Left lung (tissue), 10 donors: ENCODE results near the gene MYO1C. TPM values are rescaled to one million over a fixed set of nuclear protein-coding genes. Genes with fewer than 3 reads are reported as not detected.

Experiments
- ATAC-seq: fragments of 200-7000 bp; cut with Tn5 transposase; one replicate; pipeline ENCODE4 v1.9.1; 2020; ENCODE audit warnings: moderate library complexity
- DNase-seq, 4 donors: peaks; one replicate each; pipeline ENCODE4 v3.0.0-alpha.2; 2013 to 2020
- H3K27ac ChIP-seq, 2 donors: fragments of 200-600 bp; sonication (generic) in 1 of 2; one replicate each; pipeline versions ENCODE4 v1.5.0 to v1.8.0; 2020 to 2021
- H3K27me3 ChIP-seq, 2 donors: fragments of 200-600 bp; sonication (generic) in 1 of 2; one replicate each; pipeline versions ENCODE4 v1.5.0 to v1.8.0; 2020 to 2021
- H3K36me3 ChIP-seq, 2 donors: fragments of 200-600 bp; sonication (generic) in 1 of 2; one replicate each; pipeline versions ENCODE4 v1.5.0 to v1.8.0; 2020 to 2021
- H3K4me1 ChIP-seq, 2 donors: fragments of 200-600 bp; one replicate each; pipeline ENCODE4 v1.8.0; 2021
- H3K4me3 ChIP-seq, 2 donors: fragments of 200-600 bp; sonication (generic) in 1 of 2; one replicate each; pipeline versions ENCODE4 v1.5.0 to v1.8.0; 2020 to 2021; ENCODE audit warnings: mild to moderate bottlenecking in 1 of 2
- H3K9me3 ChIP-seq, 2 donors: fragments of 200-600 bp; sonication (generic) in 1 of 2; one replicate each; pipeline versions ENCODE4 v1.5.0 to v1.8.0; 2020 to 2021
- CTCF ChIP-seq, 2 donors: fragments of 200-600 bp; sonication (generic) in 1 of 2; IDR thresholded peaks; one replicate each; pipeline versions ENCODE4 v1.5.0 to v1.8.0; 2021; ENCODE audit warnings: antibody characterized with exemption in 2 of 2
- intact Hi-C, 2 donors: fragments of 100-400 bp; cut with DNase I; formaldehyde crosslinking; loops; one replicate each; pipeline versions ENCODE4 v1.11.2 to v1.14.2; 2022
- polyA plus RNA-seq, 6 donors: library from polyadenylated mRNA; unstranded; fragments of 120-200 nt; gene quantifications; one replicate each; pipeline ENCODE4 v1.2.1, GENCODE V29; 2013; ENCODE audit not compliant: insufficient read length in 6 of 6
- total RNA-seq, 2 donors: library from RNA; stranded (reverse); fragmentation: NEBNext Ultra II Directional; extraction: Animal tissue kit (Norgen Biotek cat#: 25700); gene quantifications; one replicate each; pipeline ENCODE4 v1.2.1, GENCODE V29; 2021
- donor health status: DM: no; HTN: yes; CAD: no.
- donor health status: DM: no; HTN: no; CAD: no.

MYO1C gene
- total and polyA plus RNA-seq, 8 donors: 65.5 to 282 (median 80.7) TPM

DNA sequence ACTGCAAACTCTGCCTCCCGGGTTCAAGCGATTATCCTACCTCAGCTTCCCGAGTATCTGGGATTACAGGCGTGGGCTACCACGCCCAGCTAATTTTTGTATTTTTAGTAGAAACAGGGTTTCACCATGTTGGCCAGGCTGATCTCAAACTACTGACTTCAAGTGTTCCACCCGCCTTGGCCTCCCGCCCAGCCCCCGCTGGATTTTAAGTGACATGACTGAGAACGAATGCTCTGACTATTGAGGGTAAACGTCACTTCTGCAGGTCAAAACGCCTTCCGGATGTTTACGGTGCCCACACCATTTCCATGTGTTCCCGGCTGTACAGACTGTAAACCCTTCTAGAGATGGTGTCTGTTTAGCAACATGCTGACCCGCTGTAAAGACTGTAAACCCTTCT is 47.3 kb upstream of the MYO1C start:
- H3K4me3 ChIP-seq: no peak overlapping the region
- no peak for ATAC-seq
- no peaks in the 10 kb centered on the region for H3K27me3 ChIP-seq
- peak in 1 of 4 donors; percentile 38 for DNase-seq
- TF ChIP-seq CTCF (IDR thresholded peaks at IDR 0.05): no peak
- H3K9me3 ChIP-seq: no peaks in the 10 kb centered on the region
- H3K36me3 ChIP-seq: peaks cover 4 to 98% of the 10 kb centered on the region in 2 donors
- no peaks in the 10 kb centered on the region for H3K4me1 ChIP-seq
- intact Hi-C loops: no loop called here
- no peak overlapping the region for H3K27ac ChIP-seq

- no peak overlapping the region for H3K27ac ChIP-seq
- no peak overlapping the region for H3K4me3 ChIP-seq
- H3K36me3 ChIP-seq: peaks cover 4 to 98% of the 10 kb centered on the region in 2 donors
- no peaks in the 10 kb centered on the region for H3K4me1 ChIP-seq
- H3K9me3 ChIP-seq: no peaks in the 10 kb centered on the region
- ATAC-seq (no peak), DNase-seq (no peak)
- H3K27me3 ChIP-seq: no peaks in the 10 kb centered on the region
- TF ChIP-seq CTCF (IDR thresholded peaks at IDR 0.05): no peak
- intact Hi-C loops: no loop called here
Measured at GRCh38 chr17:1535737-1536136, 43.3 kb upstream of the MYO1C start.

DNA sequence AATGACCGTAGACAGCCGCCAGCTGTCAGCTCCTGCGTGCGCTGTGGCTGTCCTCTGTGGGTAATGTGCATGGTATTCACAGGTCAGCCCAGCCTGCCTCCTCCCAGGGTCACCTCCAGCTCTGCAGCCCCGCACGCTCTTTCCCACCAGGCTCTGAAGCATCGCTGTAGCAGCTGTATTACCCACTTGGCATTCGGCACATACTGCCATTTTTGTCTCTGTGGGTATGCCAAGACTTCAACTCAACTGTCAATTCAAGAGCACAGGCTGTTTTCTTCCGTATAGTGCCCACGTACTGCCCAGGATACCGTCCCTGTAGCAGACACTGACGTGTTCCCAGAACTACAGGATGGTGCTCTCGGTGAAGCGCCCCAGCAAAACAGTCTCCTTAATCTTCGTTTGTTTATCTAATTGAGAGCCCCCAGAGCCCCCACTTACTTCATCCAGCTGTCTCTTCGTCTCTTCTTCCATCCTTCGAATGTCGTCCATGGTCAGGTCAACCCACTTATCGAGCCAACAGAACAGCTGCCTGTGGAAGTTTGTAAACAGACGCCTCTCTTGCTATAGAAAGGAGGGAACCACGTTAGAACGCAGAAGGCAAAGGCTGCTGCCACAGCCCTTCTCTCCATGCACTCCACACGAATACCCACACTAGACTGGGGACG is 41.3 kb upstream of the MYO1C start:
- H3K36me3 ChIP-seq: peaks cover 4 to 98% of the 10 kb centered on the region in 2 donors
- no peaks in the 10 kb centered on the region for H3K9me3 ChIP-seq
- H3K4me3 ChIP-seq: no peak overlapping the region
- peak in 1 of 4 donors; percentile 36 for DNase-seq
- no peaks in the 10 kb centered on the region for H3K4me1 ChIP-seq
- H3K27ac ChIP-seq: no peak overlapping the region
- no peaks in the 10 kb centered on the region for H3K27me3 ChIP-seq
- no peak for ATAC-seq
- intact Hi-C loops: no loop called here
- TF ChIP-seq CTCF (IDR thresholded peaks at IDR 0.05): no peak

DNA sequence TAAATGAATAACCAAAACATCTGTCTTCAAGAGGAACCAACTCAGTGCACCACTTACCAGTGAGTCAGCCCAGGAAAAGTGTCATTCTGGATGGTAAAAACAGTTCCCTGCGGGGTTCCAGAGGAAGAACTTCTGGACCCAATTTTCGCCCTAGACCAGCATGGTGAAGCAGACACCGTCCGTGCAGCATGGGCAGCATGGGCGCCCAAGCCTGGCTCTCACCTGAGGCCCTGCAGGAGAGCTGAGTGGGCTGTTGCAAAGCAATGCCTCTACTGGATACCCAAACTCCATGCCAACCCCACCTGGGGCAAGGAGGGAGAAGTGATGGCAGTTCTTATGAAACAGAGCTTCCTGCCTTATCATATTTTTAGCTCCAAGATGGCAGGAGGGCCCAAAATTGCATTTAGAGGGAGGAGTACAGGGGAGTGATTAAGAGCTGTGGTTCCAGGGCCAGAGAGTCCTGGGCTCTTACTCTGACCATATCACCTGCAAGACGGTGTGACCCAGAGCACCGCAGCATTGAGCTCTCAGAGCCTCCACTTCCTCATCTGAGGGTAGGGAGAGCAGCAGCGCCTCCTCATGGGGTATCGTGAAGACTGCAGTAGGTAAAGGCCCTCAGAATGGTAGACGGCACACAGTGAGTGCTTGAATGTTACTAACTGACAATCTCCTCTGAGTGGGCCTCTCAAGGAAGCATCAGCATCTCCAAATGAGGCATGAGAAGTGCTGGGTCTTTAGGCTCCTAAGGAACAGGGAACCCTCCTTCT is 40.5 kb upstream of the MYO1C start:
- ATAC-seq: peak; percentile 51
- Histone ChIP-seq H3K27ac (no peak overlapping the region), H3K36me3 (peaks cover under 1 to 98% of the 10 kb centered on the region in 2 donors)

More for the DNA sequence above, 40.5 kb upstream of the MYO1C start:
- Histone ChIP-seq H3K4me3 (no peak overlapping the region), H3K27me3 (no peaks in the 10 kb centered on the region), H3K9me3 (no peaks in the 10 kb centered on the region), H3K4me1 (no peaks in the 10 kb centered on the region)
- intact Hi-C loops: no loop called here
- TF ChIP-seq CTCF (IDR thresholded peaks at IDR 0.05): no peak
- peak in 1 of 4 donors; percentile 45 for DNase-seq
